ENCODE measurements around the gene DDR2.

DDR2 gene

GRCh38 chr1:162631546-162632191 lies 595 bp upstream of the DDR2 start:
- DNase-seq: no peak

GRCh38 chr1:162632698-162633080 lies 425 bp downstream of the DDR2 start:
- no peak for DNase-seq

GRCh38 chr1:162633081-162633762 lies 958 bp downstream of the DDR2 start:
- no peak for DNase-seq

GRCh38 chr1:162635418-162635817 lies 3.2 kb downstream of the DDR2 start:
- no peak for DNase-seq

GRCh38 chr1:162639718-162640117 lies 7.5 kb downstream of the DDR2 start:
- no peak for DNase-seq

- DNase-seq: no peak
Observed at GRCh38 chr1:162641114-162641513, 8.8 kb downstream of the DDR2 start.

GRCh38 chr1:162644986-162645314 lies 12.7 kb downstream of the DDR2 start:
- no peak for DNase-seq

GRCh38 chr1:162645666-162646065 lies 13.4 kb downstream of the DDR2 start:
- DNase-seq: no peak

- no peak for DNase-seq
Observed at GRCh38 chr1:162649583-162649982, 17.3 kb downstream of the DDR2 start.

GRCh38 chr1:162654915-162655620 lies 22.8 kb downstream of the DDR2 start:
- no peak for DNase-seq

GRCh38 chr1:162656266-162656665 lies 24.0 kb downstream of the DDR2 start:
- DNase-seq: no peak

- DNase-seq: no peak
Observed at GRCh38 chr1:162660574-162660973, 28.3 kb downstream of the DDR2 start.

GRCh38 chr1:162661336-162661735 lies 29.1 kb downstream of the DDR2 start:
- DNase-seq: no peak

GRCh38 chr1:162662013-162662412 lies 29.7 kb downstream of the DDR2 start:
- no peak for DNase-seq

GRCh38 chr1:162663086-162663485 lies 30.8 kb downstream of the DDR2 start:
- no peak for DNase-seq

GRCh38 chr1:162663589-162664106 lies 31.4 kb downstream of the DDR2 start:
- DNase-seq: no peak

GRCh38 chr1:162666006-162666645 lies 33.9 kb downstream of the DDR2 start:
- DNase-seq: no peak

- DNase-seq: no peak
Observed at GRCh38 chr1:162667381-162668080, 35.3 kb downstream of the DDR2 start.

- DNase-seq: no peak
Observed at GRCh38 chr1:162670928-162671663, 38.8 kb downstream of the DDR2 start.

GRCh38 chr1:162671664-162672410 lies 39.6 kb downstream of the DDR2 start:
- DNase-seq: no peak

- no peak for DNase-seq
Observed at GRCh38 chr1:162672622-162673260, 40.5 kb downstream of the DDR2 start.

Measured in activated CD4-positive, alpha-beta T cell treated with anti-CD3 and anti-CD28 coated beads for 48 hours (primary cell).